ENCODE data around the gene MUC5AC.
"Not testable (repeated sequence)": the region's sequence is repeated elsewhere in the genome, so short reads cannot be mapped to it uniquely, and the experiment has no call there.

The MUC5AC gene

GRCh38 chr11:1155274-1155693 is 2.5 kb upstream of the MUC5AC start:
- DNase-seq (ENCODE audit: low read depth in 1 of 2, low spot score in 1 of 2): no peak
- TF ChIP-seq JUND (IDR thresholded peaks at IDR 0.05; ENCODE audit: low read depth): no peak
- in situ Hi-C loops (cut with HindIII; ENCODE audit: low pct_unique_long_range_greater_than_20kb, low sequenced_read_pairs): no loop called here

- TF ChIP-seq JUND (IDR thresholded peaks at IDR 0.05; ENCODE audit: low read depth): no peak
- no peak for DNase-seq (ENCODE audit: low read depth in 1 of 2, low spot score in 1 of 2)
- in situ Hi-C loops (cut with HindIII; ENCODE audit: low pct_unique_long_range_greater_than_20kb, low sequenced_read_pairs): no loop called here
Measured at GRCh38 chr11:1156506-1157340, 1.0 kb upstream of the MUC5AC start.

- no peak for TF ChIP-seq JUND (IDR thresholded peaks at IDR 0.05; ENCODE audit: low read depth)
- in situ Hi-C loops (cut with HindIII; ENCODE audit: low pct_unique_long_range_greater_than_20kb, low sequenced_read_pairs): no loop called here
- DNase-seq (ENCODE audit: low read depth in 1 of 2, low spot score in 1 of 2): no peak
Measured at GRCh38 chr11:1157341-1157644, 460 bp upstream of the MUC5AC start.

GRCh38 chr11:1158681-1159487 is 1.1 kb downstream of the MUC5AC start:
- no peak for DNase-seq (ENCODE audit: low read depth in 1 of 2, low spot score in 1 of 2)
- in situ Hi-C loops (cut with HindIII; ENCODE audit: low pct_unique_long_range_greater_than_20kb, low sequenced_read_pairs): no loop called here
- no peak for TF ChIP-seq JUND (IDR thresholded peaks at IDR 0.05; ENCODE audit: low read depth)

GRCh38 chr11:1159488-1160220 is 1.9 kb downstream of the MUC5AC start:
- DNase-seq (ENCODE audit: low read depth in 1 of 2, low spot score in 1 of 2); in situ Hi-C loops (cut with HindIII; ENCODE audit: low pct_unique_long_range_greater_than_20kb, low sequenced_read_pairs): not testable (repeated sequence)

- DNase-seq (ENCODE audit: low read depth in 1 of 2, low spot score in 1 of 2): no peak
- TF ChIP-seq JUND (IDR thresholded peaks at IDR 0.05; ENCODE audit: low read depth): no peak
- in situ Hi-C loops (cut with HindIII; ENCODE audit: low pct_unique_long_range_greater_than_20kb, low sequenced_read_pairs): no loop called here
Measured at GRCh38 chr11:1160231-1161101, 2.7 kb downstream of the MUC5AC start.

- no peak for DNase-seq (ENCODE audit: low read depth in 1 of 2, low spot score in 1 of 2)
- no peak for TF ChIP-seq JUND (IDR thresholded peaks at IDR 0.05; ENCODE audit: low read depth)
- in situ Hi-C loops (cut with HindIII; ENCODE audit: low pct_unique_long_range_greater_than_20kb, low sequenced_read_pairs): no loop called here
Measured at GRCh38 chr11:1161410-1162137, 3.8 kb downstream of the MUC5AC start.

- in situ Hi-C loops (cut with HindIII; ENCODE audit: low pct_unique_long_range_greater_than_20kb, low sequenced_read_pairs): no loop called here
- DNase-seq (ENCODE audit: low read depth in 1 of 2, low spot score in 1 of 2): no peak
- TF ChIP-seq JUND (IDR thresholded peaks at IDR 0.05; ENCODE audit: low read depth): no peak
Measured at GRCh38 chr11:1162138-1162475, 4.4 kb downstream of the MUC5AC start.

GRCh38 chr11:1162491-1163311 is 4.9 kb downstream of the MUC5AC start:
- DNase-seq (ENCODE audit: low read depth in 1 of 2, low spot score in 1 of 2): no peak
- TF ChIP-seq JUND (IDR thresholded peaks at IDR 0.05; ENCODE audit: low read depth): no peak
- in situ Hi-C loops (cut with HindIII; ENCODE audit: low pct_unique_long_range_greater_than_20kb, low sequenced_read_pairs): no loop called here

- in situ Hi-C loops (cut with HindIII; ENCODE audit: low pct_unique_long_range_greater_than_20kb, low sequenced_read_pairs): no loop called here
- no peak for TF ChIP-seq JUND (IDR thresholded peaks at IDR 0.05; ENCODE audit: low read depth)
- DNase-seq (ENCODE audit: low read depth in 1 of 2, low spot score in 1 of 2): no peak
Measured at GRCh38 chr11:1163321-1163910, 5.7 kb downstream of the MUC5AC start.
